Kidney epithelial cell (primary cell): ENCODE results near the gene UCHL3. TPM values are rescaled to one million over a fixed set of nuclear protein-coding genes. Genes with fewer than 3 reads are reported as not detected.

Experiments
- DNase-seq: peaks from one replicate; pipeline ENCODE4 v3.0.0-alpha.2; 2010; ENCODE audit warnings: low read depth
- H3K27me3 ChIP-seq: 2 replicates; pipeline ENCODE4 v1.6.0; 2011; ENCODE audit warnings: low read length; ENCODE audit not compliant: control insufficient read depth, insufficient read depth
- H3K36me3 ChIP-seq: 2 replicates; pipeline ENCODE4 v1.5.1; 2011; ENCODE audit warnings: low read length; ENCODE audit not compliant: control insufficient read depth, insufficient read depth
- H3K4me3 ChIP-seq: 2 replicates; pipeline ENCODE4 v1.5.1; 2011; ENCODE audit warnings: low read depth, mild to moderate bottlenecking, control low read depth, low read length
- total RNA-seq: library from RNA; depleted of rRNA; stranded (reverse); fragments of >200 nt; gene quantifications from 2 replicates; pipeline ENCODE4 v1.2.3, GENCODE V29; 2015
- TF ChIP-seq, protein P1 (sequence below): IDR thresholded peaks from 2 replicates; pipeline ENCODE4 v1.5.1; 2011; ENCODE audit warnings: mild to moderate bottlenecking, moderate library complexity, low read length, control low read depth, inconsistent platforms; ENCODE audit not compliant: insufficient read depth, poor library complexity, severe bottlenecking

The UCHL3 gene
- total RNA-seq, 1 donor from 2014 or later = 75.5 TPM

DNA sequence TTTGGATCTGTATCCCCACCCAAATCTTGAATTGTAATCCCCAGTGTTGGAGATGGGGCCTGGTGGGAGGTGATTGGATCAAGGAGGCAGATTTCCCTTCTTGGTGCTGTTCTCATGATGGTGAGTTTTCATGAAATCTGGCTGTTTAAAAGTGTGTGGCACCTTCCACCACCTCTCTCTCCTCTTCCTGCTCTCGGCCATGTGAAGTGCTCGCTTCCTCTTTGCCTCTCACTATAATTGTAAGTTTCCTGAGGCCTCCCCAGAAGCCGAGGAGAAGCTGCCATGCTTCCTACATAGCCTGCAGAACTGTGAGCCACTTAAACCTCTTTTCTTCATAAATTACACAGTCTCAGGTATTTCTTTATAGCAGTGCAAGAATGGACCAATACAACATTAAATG is 27.6 kb upstream of the UCHL3 start:
- H3K4me3 ChIP-seq = no peak overlapping the region
- no peaks in the 10 kb centered on the region for H3K27me3 ChIP-seq
- no peak for DNase-seq
- TF ChIP-seq, protein P1, sequence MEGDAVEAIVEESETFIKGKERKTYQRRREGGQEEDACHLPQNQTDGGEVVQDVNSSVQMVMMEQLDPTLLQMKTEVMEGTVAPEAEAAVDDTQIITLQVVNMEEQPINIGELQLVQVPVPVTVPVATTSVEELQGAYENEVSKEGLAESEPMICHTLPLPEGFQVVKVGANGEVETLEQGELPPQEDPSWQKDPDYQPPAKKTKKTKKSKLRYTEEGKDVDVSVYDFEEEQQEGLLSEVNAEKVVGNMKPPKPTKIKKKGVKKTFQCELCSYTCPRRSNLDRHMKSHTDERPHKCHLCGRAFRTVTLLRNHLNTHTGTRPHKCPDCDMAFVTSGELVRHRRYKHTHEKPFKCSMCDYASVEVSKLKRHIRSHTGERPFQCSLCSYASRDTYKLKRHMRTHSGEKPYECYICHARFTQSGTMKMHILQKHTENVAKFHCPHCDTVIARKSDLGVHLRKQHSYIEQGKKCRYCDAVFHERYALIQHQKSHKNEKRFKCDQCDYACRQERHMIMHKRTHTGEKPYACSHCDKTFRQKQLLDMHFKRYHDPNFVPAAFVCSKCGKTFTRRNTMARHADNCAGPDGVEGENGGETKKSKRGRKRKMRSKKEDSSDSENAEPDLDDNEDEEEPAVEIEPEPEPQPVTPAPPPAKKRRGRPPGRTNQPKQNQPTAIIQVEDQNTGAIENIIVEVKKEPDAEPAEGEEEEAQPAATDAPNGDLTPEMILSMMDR = no peak
- no peaks in the 10 kb centered on the region for H3K36me3 ChIP-seq

DNA sequence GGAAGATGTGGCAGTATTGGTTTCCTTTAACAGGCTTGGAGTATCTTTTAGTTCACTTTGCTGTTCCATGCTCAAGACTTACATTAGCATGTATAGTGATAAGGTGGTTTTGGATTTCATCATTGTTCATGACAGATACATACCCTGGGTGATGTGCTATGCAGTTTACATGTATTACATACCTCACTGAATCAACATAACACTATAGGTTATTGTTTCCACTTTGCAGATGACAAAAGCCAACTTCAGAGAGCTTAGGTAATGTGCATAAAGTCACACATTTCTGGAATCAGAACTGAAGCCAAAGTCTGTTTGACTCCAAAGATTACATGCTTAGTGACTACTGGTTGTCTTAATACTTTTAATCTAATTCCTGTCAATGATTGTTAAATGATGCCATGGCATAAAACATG is 19.0 kb upstream of the UCHL3 start:
- Histone ChIP-seq H3K36me3 (no peaks in the 10 kb centered on the region), H3K27me3 (no peaks in the 10 kb centered on the region), H3K4me3 (no peak overlapping the region)
- DNase-seq = no peak
- TF ChIP-seq, protein P1 = no peak

DNA sequence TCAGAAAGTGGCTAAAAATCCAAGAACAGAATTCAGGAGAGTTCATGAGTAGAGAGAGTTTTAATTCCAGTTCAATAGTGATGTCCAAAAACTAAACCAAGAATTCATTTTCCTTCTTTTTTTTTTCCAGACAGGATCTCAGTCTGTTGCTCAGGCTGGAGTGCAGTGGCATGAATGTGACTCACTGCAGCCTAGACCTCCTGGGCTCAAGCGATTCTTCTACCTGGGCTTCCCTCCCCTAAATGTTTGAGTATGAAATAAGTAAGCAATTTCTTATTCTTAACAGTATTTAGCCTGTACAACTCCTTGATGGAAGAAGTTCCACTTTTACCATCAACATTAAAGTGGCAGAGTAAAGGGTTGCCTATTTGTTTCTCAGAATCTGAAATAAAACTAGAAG is 15.7 kb upstream of the UCHL3 start:
- no peaks in the 10 kb centered on the region for H3K27me3 ChIP-seq
- TF ChIP-seq, protein P1 = no peak
- H3K4me3 ChIP-seq = no peak overlapping the region
- H3K36me3 ChIP-seq = no peaks in the 10 kb centered on the region
- DNase-seq = no peak

DNA sequence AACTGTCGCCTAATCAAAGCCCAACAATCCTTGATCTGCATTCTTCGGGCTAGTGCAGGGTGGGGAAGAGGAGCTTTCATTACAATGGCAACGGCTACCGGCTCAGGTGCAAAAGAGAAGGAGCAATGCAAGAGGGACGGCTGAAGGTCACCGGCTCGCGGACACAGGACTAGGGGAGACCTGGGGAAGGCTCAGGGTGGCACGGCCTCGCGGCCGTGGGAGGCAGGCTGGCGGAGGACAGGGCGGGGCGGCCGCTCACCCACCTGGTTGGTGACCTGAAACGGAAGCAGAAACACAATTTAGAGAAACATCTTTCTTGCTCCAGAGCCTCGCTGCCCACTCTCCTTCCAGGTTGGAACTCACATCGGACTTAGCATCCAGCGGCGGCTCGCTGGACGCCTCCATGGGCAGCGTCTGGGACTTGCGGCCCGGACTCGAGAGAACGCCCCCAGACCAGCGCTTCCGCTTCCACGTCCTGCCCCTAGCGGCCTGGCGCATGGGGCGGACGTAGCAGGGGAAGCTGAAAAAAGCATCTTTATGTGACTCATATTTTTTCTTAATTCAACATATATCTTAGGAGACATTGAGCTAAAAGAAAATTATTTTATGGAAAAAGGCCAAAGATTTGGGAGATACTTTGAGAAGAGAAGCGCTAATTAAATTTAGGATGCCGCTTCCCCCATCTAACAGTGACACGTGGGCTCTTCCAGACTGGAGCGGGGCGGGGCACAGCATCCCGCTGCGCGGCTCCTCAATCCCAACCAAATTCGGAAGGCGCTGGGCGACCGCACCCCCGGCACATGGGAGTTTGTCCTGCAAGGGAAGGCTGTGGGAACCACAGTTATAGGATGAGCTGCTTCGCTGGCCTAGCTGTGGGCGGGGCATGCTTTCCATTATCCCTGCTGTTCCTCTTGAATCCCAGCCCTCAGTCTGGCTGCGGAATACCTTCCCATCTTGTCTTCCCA is 11.9 kb upstream of the UCHL3 start, which contains the start of gene COMMD6:
Gene COMMD6, minus strand, starts transcription at position 441 of the 965 bp plus-strand sequence. Its CDS starts 36 bp downstream, at position 405.
- H3K27me3 ChIP-seq = no peaks in the 10 kb centered on the region
- H3K36me3 ChIP-seq = no peaks in the 10 kb centered on the region
- TF ChIP-seq, protein P1 = no peak
- DNase-seq = no peak
- H3K4me3 ChIP-seq = peak within 1 kb of the TSS; percentile 70

DNA sequence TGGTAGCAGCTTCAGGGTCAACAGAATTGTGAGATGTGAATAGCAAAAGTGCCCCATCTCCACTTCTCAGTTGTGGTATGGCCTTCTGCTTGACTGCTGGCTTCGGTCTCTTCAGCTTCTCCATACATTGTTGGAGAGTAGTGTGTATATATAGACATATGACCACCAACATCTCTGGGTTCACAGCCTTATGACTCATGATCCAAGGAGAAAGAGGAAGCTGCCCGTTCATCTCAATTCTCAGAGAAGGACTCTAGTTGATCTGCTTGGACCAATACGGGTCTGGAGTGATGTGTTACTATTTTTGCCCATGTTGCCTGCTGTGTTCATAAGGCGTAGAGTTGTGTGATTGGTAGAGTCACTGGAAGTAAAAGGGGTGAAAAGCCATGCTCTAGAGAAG is 8.3 kb upstream of the UCHL3 start:
- no peaks in the 10 kb centered on the region for H3K36me3 ChIP-seq
- TF ChIP-seq, protein P1 = no peak
- H3K4me3 ChIP-seq = no peak overlapping the region
- no peaks in the 10 kb centered on the region for H3K27me3 ChIP-seq
- DNase-seq = no peak
